ENCODE measurements around the gene PPP4R3B.
A peak's percentile ranks its signal among the peaks of the same experiment; 100 is the strongest.
"Not testable (repeated sequence)": the region's sequence is repeated elsewhere in the genome, so short reads cannot be mapped to it uniquely, and the experiment has no call there.

Gene PPP4R3B

GRCh38 chr2:55617175-55618024, at the start of gene PPP4R3B:
Gene PPP4R3B, minus strand, starts transcription at chr2:55617622. Its CDS starts 337 bp downstream, at chr2:55617285.
- peak; percentile 99 for DNase-seq

- DNase-seq, result no peak
These were observed 35.8 kb upstream of the PPP4R3B start for GRCh38 chr2:55653255-55653654.

DNA sequence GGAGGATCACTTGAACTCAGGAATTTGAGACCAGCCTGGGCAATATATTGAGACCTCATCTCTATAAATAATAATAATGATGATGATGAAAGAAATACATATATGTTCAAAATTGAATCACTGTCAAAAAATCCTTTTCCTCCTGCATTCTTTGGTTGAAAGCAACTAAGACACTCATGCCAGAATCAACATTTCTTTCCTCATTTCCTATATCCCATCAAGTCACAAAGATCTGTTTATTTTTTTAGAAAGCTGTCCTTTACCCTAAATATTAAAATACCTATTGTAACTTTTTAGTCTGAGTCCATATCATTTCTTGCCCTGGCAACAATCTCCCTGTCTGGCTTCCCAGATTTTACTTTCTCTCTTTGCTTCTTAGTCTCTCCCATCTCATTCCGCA, 31.8 kb upstream of the PPP4R3B start:
- DNase-seq, result no peak

DNA sequence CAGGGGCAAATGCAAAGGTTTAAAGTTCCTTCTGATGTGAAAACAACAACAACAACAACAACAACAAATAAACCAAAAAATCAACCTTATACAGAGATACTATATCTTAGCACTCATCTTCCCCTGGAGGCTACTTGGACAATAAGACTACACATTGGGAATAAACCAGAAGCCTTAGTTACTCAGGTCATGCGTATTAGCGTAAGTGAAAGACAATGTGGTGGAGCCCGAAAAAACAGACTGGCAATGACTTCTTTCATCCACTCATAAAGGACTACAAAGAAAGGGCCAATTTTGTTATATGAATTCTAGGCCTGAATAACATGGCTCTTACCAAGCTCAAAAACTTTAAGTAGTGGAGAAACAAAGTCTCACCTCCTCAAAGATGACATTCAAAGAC, 19.4 kb upstream of the PPP4R3B start:
- no peak for DNase-seq

DNA sequence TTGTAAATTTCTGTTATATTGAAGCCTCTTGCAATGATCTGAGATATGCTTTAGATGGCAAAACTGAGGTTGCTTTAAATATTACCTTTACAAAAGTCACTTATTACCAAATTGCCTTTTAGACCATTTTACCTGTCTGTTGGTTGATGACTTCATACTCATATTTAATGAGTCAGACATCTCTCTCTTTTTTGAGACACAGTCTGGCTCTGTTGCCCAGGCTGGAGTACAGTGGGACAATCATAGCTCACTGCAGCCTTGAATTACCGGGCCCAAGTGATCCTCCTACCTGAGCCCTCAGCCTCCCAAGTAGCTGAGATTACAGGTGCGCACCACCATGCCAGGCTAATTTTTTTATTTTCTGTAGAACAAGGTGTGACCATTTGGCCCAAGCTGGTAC, 11.5 kb upstream of the PPP4R3B start:
- no peak for DNase-seq

GRCh38 chr2:55627915-55628314, 10.5 kb upstream of the PPP4R3B start:
- no peak for DNase-seq

DNA sequence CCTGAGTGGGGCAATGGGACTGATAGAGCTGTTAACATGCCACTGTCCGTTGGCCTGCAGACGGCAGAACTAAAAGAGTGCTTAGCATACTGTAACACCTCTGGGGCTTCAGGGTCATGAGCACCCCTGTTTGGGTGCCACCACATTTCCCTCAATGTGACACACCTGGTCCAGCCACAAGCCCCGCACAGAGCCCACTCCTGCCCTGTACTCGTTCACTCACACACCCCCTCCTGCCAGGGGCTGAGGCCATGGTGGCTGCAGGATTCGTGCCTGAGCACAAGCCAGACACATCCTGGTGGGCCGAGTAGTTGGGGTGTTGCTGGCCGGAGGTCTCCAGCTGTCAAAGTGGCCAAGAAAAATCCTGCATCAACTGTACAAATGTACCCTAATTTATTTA, 4.4 kb upstream of the PPP4R3B start:
- DNase-seq, result no peak

DNA sequence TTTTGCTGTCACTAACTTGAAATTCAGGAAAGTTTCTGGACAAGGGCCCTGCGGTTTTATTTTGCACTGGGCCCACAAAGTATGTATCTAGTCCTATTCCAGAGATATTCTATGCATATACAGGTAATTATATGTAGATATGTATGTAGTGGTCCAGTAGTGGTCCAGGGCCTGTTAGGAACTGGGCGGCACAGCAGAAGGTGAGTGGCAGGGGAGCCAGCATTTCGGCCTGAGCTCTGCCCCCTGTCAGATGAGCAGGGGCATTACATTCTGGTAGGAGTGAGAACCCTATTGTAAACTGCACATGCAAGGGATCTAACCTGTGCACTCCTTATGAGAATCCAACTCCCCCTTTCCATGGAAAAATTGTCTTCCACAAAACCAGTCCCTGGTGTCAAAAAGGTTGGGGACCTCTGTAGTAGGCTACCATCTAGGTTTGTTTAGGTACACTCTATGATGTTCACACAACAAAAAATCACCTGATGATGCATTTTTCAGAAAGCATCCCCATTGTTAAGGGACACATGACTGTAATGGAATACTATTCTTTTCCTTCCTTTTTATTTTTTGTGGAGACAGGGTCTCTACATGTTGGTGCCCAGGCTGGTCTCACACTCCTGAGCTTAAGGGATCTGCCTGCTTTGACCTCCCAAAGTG, 2.8 kb upstream of the PPP4R3B start:
- DNase-seq, result peak; percentile 68

DNA sequence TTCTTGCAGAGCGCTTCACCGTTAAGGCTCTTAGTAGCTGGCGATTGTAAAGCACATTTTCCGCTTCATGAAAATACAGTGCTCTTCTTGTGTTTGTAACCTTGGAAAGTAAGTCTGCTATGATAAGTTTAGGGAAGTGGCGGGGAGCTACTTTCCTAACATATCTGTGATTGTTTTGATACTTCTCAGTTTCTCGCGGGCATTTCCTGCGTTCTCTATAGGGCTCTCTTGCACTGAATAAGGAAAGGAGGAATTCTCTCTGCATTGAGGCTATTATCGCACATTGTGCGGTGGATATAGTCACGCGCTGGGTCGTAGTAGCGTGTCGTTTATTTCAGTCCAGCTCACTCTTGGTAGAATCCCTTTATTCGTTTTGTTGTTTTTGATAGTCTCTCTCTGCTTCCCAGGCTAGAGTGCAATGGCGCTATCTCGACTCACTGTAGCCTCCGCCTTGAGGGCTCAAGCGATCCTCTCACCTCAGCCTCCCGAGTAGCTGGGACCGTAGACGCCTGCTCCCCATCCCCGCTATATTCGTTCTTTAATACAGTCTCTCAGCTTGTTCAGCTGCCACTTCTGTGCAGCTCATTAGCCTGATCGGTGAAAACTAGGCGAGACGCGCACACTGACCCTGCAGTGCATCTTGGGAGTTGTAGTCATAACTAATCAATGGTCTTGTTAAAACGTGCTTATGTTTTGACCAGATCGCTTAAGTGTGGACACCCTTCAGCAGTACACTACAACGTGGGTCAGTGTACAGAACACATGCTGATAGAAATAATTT, 1.0 kb upstream of the PPP4R3B start:
- DNase-seq, result peak; percentile 84

DNA sequence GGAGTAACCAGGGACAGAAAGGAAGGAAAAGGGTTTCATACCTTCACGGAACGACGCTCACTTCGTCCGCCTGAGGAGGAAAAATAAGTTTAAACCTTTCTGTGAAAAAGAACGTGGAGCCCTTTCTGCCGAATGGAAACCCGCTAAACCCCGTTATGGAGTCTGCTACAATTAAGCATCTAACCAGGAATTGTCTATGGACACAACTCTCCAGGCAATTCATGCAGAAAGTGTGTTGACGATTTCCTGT, 528 bp upstream of the PPP4R3B start:
- DNase-seq, result no peak

DNA sequence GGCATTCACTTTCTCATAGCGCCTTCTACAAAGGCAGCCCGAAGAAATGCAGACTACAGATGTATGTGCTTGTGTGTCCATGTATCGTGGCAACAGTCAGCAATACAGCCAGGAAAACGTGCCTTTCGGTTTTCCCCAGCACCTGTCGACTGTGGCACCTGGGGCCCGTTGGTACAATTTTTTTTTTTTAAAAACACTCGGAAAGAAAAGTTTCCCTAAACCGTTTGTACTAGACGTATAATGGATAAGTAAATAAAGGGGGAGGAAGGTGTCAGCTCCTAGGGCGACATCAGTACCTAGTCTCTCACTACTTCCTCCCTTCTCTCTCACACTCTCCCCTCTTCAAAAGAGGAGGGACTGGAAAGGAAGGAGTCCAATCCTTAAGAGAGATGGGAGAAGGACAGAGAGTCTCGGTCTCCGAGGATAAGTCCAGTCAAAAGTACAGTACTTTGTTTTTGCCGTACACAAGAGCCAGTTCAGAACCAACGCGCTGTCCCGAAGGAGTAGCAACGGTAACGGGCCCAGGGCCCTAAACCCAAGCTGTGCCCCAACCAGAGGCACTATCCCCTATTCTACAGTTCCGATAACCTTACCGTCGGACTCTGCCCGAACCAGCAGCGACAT, 759 bp downstream of the PPP4R3B start:
- peak; percentile 77 for DNase-seq

DNA sequence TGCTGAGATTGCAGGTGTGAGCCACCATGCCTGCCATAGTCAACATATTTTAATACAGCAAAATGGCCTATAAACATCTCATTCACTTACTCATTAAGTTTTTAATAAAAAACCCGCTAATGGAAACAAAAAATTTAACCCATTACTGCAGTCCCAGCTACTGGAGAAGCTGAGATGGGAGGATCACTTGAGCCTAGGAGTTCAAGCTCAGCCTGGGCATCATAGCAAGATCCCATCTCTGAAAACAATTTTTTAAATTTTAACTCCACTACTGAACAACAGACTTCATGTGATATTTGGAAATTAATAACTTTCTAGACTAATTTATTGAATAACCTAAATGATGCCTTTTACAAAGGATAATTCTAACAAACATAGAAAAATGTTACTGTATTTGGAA, 5.4 kb downstream of the PPP4R3B start:
- no peak for DNase-seq

DNA sequence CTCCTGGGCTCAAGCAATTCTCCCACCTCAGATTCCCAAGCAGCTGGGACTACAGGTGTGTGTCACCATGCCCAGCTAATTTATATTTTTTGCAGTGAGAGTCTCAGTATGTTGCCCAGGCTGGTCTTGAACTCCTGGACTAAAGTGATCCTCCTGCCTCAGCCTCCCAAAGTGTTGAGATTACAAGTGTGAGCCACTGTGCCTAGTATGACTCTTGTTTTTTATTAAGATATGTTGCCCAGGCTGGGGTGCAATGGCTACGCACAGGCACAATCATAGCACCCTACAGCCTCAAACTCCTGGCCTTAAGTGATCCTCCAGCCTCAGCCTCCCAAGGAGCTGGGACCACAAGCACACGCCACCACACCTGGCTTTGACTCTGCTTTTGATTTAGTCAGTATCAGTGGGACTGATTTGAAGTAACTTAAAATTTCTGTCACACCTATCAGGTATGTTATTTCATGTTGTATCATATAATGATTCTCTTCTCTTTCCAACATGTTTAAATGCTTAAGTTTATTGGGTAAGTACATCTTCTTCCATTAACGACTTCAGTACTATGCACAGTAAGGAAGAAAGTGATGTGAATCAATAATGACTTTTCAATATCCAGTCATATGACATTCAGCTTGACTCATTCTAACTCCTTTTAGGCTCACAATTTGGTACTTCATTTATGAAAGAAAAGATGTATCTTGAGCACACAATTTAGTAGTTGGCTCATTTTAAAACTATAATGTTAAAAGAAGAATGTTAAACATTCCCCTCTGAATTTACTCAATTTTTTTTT, 6.3 kb downstream of the PPP4R3B start:
- DNase-seq, result no peak

DNA sequence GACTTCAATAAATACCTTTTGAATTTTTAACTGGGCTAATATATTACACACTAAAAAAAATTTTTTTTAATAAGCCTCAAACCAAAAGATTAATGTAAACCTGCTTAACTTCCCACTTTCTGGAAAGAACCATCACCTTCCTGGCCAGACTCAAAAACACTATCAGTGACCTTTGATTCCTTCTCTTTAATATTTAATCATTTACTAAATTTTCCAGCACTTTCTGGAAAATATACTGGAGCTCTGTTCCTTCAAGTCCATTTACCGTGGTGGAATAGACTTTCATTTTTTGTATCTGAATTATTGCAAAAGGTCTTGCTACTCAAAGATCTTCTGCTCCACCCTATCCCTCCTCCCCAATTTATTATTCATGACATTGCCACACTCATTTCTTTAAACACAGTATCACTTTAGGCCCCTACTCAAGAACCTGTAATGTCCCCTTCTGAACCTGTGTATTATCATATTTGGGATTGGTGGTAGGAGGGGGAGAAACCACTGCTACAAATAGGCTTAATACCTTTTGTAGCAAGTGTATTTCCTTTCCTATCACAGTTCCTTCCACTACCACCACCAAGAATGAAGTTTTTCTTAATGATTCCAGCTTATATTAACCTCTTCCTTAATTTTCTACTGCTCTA, 7.4 kb downstream of the PPP4R3B start:
- no peak for DNase-seq

DNA sequence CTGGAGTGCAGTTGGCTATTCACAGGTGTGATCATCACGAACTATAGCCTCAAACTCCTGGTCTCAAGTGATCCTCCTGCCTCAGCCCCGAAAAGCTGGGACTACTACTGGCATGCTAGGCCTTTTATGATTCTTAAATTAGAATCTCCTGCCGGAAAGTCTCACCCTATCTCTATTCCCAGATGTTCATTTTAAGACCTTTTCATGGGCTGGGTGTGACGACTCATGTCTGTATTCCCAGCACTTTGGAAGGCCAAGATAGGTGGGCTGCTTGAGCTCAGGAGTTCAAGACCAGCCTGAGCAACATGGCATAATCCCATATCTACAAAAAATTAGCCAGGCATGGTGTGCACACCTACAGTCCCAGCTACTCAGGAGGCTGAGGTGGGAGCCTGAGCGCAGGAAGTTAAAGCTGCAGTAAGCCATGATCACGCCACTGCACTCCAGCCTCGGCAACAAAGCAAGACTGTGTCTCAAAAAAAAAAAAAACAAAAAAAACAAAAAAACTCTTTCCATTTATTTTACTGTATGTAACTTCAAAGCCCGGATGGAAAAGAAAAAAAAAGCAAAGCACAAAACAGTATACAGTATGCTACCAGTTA, 8.1 kb downstream of the PPP4R3B start:
- no peak for DNase-seq

GRCh38 chr2:55607717-55608116, 9.7 kb downstream of the PPP4R3B start:
- no peak for DNase-seq

- no peak for DNase-seq
These were observed 13.3 kb downstream of the PPP4R3B start for GRCh38 chr2:55604027-55604565.

GRCh38 chr2:55601849-55602248, 15.6 kb downstream of the PPP4R3B start:
- no peak for DNase-seq

GRCh38 chr2:55598056-55598795, 19.2 kb downstream of the PPP4R3B start:
- DNase-seq, result no peak

DNA sequence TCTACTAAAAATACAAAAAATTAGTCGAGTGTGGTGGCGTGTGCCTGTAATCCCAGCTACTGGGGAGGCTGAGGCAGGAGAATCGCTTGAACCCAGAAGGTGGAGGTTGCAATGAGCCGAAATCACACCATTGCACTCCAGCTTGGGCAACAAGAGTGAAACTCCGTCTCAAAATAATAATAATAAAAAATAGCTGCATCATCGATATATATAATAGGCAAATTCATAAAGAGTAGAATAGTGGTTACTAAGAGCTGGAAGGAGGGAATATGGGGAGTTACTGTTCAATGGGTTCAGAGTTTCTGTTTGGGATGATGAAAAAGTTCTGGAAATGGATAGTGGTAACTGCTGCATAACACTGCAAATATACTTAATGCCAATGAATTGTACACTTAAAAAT, 20.6 kb downstream of the PPP4R3B start:
- DNase-seq, result not testable (repeated sequence)

- no peak for DNase-seq
These were observed 21.9 kb downstream of the PPP4R3B start for GRCh38 chr2:55595536-55595935.
